GM10847 (cell line): Measurements from ENCODE around the gene BRIP1.

ENCODE experiments used
- POLR2A ChIP-seq: IDR thresholded peaks from 2 replicates; pipeline ENCODE4 v1.6.1; 2011; ENCODE audit not compliant: insufficient read length; ENCODE audit errors: extremely low read depth

The BRIP1 gene

DNA sequence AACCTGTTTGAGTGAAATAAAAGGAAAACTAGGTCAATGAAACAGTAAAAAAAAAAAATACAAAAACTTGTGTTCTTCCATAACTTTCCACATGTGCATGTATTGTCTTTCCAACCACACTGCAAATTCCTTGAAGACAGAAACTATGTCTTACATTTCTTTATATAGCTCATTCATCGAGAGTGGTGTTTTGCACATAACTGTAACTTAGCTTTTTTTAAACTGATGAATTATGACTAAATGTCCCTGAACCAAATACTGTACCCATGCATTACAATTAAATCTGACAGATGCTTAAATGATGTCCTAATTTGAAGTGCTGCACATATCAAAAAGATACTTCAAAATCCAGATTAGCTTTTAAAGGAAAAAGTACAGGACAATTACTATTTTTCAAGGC, 50.1 kb downstream of the BRIP1 start:
- TF ChIP-seq POLR2A: no peak

GRCh38 chr17:61812747-61813146, 50.6 kb downstream of the BRIP1 start:
- TF ChIP-seq POLR2A: no peak

- TF ChIP-seq POLR2A: no peak
Observed at GRCh38 chr17:61809816-61810392, 53.4 kb downstream of the BRIP1 start.

GRCh38 chr17:61808442-61808841, 54.9 kb downstream of the BRIP1 start:
- no peak for TF ChIP-seq POLR2A

DNA sequence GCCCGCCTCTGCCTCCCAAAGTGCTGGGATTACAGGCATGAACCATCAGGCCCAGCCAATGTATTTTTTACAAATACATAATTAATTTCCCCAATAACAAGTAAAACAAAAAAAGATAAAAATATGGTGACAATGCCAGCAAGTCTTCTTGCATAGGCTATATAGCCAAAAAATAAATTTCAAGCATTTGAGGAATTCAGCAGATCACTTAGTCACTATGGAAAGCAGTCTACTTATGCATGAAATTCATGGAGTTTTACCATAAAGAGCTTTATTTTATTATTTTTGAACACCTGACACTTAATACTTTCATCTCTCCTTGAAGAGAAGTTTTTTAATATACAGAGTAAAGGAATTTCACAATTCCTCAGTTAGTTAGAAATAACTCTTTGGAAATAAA, 56.4 kb downstream of the BRIP1 start:
- TF ChIP-seq POLR2A: no peak

DNA sequence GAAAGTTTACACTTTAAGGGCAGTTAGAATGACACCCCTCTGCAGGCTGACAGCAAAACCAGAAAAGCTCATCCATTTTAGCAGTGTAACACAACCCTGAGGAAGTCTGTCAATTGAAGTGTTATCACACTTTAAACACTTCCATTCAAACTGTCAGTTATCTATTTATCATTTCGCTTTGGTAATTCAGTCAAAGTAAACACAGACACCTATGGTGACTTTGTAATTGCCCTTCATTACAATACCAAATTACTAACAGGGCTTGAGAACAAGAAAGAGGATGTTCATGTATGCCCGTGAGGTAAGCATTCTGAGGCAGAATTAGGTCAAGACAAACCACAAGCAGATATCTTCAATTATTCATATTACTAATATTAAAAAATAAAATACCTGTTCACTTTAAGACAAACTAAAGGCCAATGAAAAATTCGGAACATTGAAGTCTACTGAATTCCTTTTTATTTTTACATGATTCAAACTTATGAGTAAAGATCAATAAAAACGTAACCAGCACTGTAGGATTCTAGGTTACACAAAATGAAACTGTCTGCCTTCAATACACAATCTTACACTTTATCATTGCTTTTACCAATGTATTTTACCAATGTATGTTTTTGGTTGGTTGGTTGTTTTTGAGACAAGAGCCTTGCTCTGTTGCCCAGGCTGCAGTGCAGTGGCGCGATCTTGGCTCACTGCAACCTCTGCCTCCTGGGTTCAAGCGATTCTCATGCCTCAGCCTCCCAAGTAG, 57.1 kb downstream of the BRIP1 start:
- TF ChIP-seq POLR2A: no peak

- no peak for TF ChIP-seq POLR2A
Observed at GRCh38 chr17:61805399-61805798, 57.9 kb downstream of the BRIP1 start.

GRCh38 chr17:61803796-61804195, 59.5 kb downstream of the BRIP1 start:
- no peak for TF ChIP-seq POLR2A

DNA sequence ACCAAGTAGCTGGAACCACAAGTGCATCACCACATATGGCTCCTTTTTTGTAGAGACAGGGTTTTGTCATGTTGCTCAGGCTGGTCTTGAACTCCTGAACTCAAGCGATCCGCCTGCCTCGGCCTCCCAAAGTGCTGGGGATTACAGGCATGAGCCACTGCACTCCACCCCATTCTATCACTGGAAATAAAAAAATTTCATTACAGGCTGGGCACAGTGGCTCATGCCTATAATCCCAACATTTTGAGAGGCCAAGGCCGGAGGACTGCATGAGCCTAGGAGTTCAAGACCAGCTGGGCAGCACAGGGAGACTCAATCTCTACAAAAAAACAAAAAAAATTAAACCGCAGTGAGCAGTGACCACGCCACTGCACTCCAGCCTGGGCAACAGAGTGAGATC, 60.1 kb downstream of the BRIP1 start:
- TF ChIP-seq POLR2A: no peak

- TF ChIP-seq POLR2A: no peak
Observed at GRCh38 chr17:61799812-61800484, 63.4 kb downstream of the BRIP1 start.

DNA sequence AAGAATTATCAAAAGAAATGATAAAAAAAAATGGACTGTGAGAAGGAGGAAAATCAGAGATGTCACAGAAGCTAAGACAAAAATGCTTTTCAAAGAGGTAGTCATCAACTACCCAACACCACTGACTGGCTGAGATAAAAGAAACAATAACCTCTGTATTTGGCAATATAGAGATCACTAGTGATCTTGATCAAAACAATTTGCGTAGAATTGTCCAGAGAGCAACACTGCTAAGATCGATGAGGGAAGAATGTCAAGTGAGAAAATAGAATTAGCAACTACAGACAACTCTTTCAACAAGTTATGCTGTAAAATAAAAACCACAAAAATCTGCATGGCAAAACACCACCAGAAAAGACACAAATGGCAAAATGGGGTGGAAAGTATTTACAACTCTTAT, 66.0 kb downstream of the BRIP1 start:
- TF ChIP-seq POLR2A: no peak

GRCh38 chr17:61795546-61795945, 67.8 kb downstream of the BRIP1 start:
- TF ChIP-seq POLR2A: no peak

DNA sequence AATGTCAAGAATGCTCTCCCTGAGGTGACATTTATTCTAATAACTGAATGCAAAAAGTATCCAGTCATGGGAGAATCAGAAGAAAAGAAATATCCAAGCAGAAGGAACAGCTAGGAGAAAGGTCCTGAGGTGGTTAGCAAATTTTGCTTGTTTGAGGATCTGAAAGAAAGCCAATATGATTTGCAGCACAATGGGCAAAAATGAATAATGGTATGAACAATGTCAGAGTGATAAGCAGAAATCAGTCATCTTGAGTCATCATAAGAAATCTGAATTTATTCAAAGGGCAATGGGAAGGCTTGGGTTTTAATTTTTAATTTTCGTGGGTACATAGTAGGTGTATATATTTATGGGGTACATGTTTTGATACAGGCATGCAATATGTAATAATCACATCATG, 68.5 kb downstream of the BRIP1 start:
- TF ChIP-seq POLR2A: no peak

- no peak for TF ChIP-seq POLR2A
Observed at GRCh38 chr17:61794242-61794641, 69.1 kb downstream of the BRIP1 start.

- TF ChIP-seq POLR2A: no peak
Observed at GRCh38 chr17:61793565-61793964, 69.8 kb downstream of the BRIP1 start.

DNA sequence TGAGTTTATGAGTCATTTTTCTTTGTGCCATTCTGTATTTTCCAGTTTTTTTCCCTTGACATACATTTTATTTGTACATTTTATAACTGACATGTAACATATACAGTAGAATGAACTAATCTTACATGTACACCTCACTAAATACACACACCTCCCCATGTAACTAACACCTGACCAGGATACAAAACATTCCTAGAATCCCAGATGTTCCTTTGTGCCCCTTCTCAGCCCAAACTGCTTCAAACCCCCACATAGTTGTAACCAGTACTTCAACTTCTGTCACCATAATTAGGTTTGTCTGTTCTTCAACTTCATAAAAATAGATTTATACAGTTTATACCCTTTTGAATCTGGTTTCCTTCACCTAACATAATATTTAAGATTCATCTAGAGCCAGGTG, 73.5 kb downstream of the BRIP1 start:
- TF ChIP-seq POLR2A: no peak
